Spleen (tissue), 7 donors: ENCODE results near the gene HSF2BP.
A peak's percentile ranks its signal among the peaks of the same experiment; 100 is the strongest.

Experiments
- CTCF ChIP-seq, 11 experiments: fragments of 200-600 bp in 7 of 11; fragments of 450-650 bp in 4 of 11; sonication (generic) in 4 of 11; IDR thresholded peaks in 8 of 11; conservative IDR thresholded peaks in 3 of 11; 1 replicate in 7 of 11; 2 replicates in 4 of 11; pipeline versions ENCODE4 v1.4.0 to v1.8.0; 2016 to 2021; ENCODE audit warnings: antibody characterized with exemption in 11 of 11, inconsistent platforms in 4 of 11, mild to moderate bottlenecking in 1 of 11
- POLR2A ChIP-seq, 3 donors: fragments of 450-650 bp; IDR thresholded peaks; one replicate each; pipeline ENCODE4 v1.5.1; 2017; ENCODE audit warnings: antibody characterized with exemption in 3 of 3, mild to moderate bottlenecking in 1 of 3
- donor health status: DM: no; HTN: no; CAD: no; lungs with moderate emphysema.
- donor health status: DM: no; HTN: no; CAD: no.
- donor health status: DM: no; HTN: no; CAD: no.

- TF ChIP-seq POLR2A (IDR thresholded peaks at IDR 0.05): no peak
- peak in 9 of 11 experiments; percentile 43 to 69 (median 60) for TF ChIP-seq CTCF (IDR thresholded peaks at IDR 0.05 in 8 of 11, conservative IDR thresholded peaks at IDR 0.05 in 3 of 11)
Observed at GRCh38 chr21:43611598-43612369, 47.5 kb downstream of the HSF2BP start.
